HG03378 (cell line): ENCODE measurements around the gene GADL1.

Source experiments
- ATAC-seq: cut with Tn5 transposase; IDR thresholded peaks from one replicate; pipeline ENCODE4 v1.9.1; 2021; ENCODE audit warnings: mild to moderate bottlenecking, moderate library complexity; ENCODE audit not compliant: unreplicated experiment

GADL1 gene, protein sequence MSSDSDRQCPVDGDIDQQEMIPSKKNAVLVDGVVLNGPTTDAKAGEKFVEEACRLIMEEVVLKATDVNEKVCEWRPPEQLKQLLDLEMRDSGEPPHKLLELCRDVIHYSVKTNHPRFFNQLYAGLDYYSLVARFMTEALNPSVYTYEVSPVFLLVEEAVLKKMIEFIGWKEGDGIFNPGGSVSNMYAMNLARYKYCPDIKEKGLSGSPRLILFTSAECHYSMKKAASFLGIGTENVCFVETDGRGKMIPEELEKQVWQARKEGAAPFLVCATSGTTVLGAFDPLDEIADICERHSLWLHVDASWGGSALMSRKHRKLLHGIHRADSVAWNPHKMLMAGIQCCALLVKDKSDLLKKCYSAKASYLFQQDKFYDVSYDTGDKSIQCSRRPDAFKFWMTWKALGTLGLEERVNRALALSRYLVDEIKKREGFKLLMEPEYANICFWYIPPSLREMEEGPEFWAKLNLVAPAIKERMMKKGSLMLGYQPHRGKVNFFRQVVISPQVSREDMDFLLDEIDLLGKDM

DNA sequence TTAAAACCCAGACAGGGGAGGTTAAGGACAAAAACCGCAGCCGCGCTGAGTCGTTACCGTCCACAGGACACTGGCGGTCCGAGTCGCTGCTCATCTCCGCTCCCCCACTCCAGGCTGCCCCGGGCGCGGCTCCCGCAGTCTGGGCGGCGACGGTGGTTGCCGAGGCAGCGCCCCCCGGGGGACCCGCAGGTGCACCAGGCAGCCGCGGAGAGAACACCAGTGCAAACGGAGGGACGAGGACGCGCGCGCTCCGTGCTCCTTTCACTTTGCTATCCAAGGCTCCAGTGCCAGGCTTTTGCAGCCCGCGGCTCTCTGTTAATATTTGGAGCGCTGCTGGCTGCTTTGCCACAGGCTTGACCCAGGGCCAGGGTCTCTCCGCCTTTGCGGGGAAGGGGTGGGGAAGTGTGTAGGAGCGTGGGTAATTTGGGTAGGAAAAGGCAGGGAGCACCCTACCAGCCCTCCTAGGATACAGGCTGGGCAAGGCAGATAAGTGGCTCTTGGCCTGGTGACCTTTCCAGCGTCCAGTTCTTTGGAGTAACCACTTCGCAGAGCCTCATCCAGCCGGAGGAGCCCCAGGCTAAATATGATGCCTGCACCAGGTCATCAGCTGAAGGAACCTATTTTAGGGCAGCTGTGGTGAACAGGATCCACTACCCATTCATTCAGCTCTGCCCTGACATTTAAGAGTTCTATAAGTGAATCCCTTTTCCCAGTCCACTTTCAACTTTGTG lies at the start of gene GADL1:
Gene GADL1, minus strand, starts transcription at position 141 of the 731 bp plus-strand sequence. Its CDS starts 47 bp downstream, at position 94.
- ATAC-seq: no peak

GRCh38 chr3:30944124-30944523 lies 49.7 kb upstream of the GADL1 start:
- ATAC-seq: no peak

- no peak for ATAC-seq
Observed at GRCh38 chr3:30943206-30943605, 48.7 kb upstream of the GADL1 start.

DNA sequence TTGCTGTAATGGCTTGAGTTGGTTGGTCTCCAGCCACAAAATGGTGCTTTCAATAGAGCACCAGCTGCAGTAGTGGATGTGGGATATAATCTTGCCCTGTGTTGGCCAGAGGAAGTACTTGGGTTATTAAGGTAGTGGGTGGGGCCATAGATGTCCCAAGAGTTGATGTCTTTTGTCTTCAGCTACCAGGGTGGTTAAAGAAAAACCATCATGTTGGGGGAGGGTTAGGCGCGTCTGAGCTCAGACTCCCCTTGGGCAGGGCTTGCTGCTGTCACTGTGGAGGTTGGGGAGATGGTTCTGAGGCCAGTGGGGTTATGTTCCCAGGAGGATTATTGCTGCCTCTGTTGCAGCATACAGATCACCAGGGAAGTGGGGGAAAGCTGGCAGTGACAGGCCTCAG lies 46.9 kb upstream of the GADL1 start:
- ATAC-seq: no peak

GRCh38 chr3:30940740-30941139 lies 46.3 kb upstream of the GADL1 start:
- ATAC-seq: no peak

- no peak for ATAC-seq
Observed at GRCh38 chr3:30934208-30934550, 39.7 kb upstream of the GADL1 start.

GRCh38 chr3:30933478-30934207 lies 39.2 kb upstream of the GADL1 start:
- no peak for ATAC-seq

DNA sequence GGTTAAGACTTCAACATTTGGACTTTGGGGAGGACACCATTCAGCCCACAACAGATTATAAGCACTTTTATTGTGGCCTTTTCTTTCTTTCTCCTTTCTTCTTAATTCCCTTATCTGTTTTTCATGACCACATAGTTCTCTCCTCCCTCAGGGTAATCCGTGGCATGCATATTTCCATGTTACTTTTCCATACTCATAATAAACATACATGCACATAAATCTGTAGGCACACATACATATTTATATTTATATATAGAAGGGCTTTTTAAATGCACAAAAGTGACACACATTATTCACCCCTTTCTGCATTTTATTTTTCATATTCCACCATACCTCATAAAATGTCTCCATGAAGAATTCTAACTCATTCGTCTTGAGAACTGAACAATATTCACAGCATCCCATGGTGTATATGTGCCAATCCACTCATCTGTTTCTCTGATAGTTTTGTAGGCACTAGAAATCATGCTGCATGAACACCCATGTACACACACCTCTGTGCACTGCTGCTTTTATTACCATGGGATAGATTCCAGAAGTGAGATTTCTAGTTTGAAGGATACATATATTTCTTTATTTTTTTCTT lies 38.1 kb upstream of the GADL1 start:
- no peak for ATAC-seq

DNA sequence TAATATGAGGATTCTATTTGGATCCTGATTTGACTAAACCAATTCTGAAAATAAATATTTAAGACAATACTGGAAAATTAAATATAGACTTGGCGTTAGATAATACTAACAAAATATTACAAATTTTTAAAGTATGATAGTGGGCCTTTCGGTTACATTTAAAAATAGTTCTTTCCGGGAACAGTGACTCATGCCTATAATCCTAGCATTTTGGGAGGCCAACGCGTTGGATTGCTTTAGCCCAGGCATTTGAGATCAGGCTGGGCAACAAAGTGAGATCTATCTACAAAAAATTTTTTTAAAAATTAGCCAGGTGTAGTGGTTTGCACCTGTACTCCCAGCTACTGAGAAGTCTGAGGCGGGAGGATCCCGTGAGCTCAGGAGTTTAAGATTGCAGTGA lies 30.3 kb upstream of the GADL1 start:
- ATAC-seq: no peak

GRCh38 chr3:30919564-30919963 lies 25.1 kb upstream of the GADL1 start:
- ATAC-seq: no peak

DNA sequence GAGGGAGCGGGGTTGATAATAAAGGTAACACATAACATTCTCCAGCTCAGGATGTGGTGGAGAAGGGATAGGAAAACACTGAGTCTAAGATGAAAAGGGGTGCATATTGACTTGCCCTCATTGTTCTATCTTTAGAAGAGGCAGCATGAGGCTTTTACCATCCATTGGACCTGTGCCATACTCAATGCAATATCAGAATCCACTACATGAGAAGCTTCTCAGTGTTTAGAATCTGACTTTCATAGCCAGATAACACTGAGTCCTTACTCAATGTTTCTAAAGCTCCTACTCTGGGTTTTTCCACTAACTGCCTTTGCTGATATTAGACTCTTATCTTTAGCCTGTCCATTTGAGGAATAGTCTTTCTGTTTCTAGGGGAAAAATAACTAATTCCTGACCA lies 24.3 kb upstream of the GADL1 start:
- no peak for ATAC-seq

DNA sequence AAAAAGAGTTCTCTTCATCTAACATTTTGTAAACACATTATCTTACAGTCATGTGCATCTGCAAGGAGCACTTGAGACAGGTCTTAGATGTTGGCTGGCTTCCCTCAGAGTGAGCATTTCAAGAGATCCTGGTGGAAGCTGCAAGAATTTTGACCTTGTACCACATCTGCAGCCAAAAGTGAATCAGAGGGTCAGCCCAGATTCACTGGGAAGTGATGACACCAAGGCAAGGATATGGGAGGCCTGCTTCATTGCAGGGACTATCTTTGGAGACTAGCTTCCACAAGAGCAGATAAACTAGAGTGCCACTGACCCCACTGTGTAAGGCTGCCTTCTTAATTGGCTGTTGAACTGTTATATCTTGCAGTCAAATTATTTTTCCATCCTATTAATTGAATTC lies 21.3 kb upstream of the GADL1 start:
- no peak for ATAC-seq

DNA sequence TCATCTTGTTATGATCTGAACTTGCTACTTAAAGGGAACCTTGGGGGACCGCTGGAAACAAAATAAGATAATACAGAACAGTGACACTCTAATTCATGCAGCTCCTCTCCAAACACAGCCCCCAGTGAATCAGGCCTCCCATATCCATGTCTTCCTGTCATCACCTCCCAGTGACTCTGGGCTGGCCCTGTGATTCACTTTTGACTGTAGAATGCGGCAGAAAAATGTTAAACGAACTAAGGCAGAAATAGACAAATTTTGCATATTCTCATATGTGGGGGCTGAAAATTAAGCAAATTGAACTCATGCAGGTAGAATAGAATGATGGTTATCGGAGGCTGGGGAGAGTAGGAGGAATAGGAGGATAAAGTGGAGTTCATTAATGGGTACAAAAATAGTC lies 20.2 kb upstream of the GADL1 start:
- no peak for ATAC-seq

DNA sequence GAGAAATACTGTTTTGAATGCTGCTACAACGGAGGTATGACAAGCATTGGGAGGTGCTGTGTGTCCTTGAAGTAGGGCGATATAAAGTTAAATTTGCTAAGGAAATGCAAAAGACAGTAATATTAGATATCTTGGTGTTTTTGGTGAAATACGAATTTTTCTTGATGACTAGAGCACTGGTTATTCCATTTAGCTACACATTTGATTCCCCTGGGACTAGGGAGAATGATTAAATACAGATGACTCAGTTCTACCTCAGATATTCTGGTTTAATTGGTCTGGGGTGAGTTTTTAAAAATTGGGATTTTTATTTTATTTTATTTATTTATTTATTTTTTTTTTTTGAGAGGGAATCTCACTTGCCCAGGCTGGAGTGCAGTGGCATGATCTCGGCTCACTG lies 18.7 kb upstream of the GADL1 start:
- ATAC-seq: no peak

DNA sequence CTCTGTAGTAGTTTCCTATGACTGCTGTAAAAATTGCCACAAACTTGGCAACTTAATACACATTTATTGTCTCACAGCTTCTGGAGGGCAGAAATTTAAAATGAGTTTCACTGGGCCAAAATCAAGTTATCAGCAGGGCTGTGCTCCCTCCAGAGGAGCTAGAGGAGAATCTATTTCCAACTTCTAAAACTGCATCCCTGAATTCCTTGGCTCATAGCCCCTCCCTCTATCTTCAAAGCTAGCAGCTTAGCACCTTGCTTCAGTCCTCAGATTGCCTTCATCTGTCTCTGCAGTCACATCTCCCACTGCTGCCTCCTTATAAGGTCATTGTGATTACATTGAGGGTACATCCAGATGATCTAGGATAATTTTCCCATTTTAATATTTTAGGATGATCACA lies 17.8 kb upstream of the GADL1 start:
- ATAC-seq: no peak

GRCh38 chr3:30908456-30909037 lies 14.1 kb upstream of the GADL1 start:
- no peak for ATAC-seq

DNA sequence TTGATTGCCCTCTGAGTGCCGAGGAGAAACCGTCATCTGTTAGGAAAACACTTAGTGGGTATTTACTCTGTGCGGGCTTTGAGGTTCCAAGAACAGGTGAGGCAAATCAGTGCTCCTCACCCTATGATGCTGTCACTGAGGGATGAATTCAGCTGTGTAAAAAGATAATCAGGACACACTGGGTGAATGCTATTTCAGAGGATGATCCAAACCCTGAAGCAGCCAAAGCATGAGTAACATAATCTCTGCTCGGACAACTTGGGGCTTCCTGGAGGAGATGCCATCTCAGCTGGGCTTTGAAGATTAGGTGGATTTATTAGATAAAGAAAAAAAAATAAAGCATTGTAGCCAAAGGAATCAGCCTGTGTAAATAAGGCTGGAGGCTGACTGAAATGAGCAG lies 10.5 kb upstream of the GADL1 start:
- ATAC-seq: no peak

- no peak for ATAC-seq
Observed at GRCh38 chr3:30895329-30895728, 868 bp upstream of the GADL1 start.

DNA sequence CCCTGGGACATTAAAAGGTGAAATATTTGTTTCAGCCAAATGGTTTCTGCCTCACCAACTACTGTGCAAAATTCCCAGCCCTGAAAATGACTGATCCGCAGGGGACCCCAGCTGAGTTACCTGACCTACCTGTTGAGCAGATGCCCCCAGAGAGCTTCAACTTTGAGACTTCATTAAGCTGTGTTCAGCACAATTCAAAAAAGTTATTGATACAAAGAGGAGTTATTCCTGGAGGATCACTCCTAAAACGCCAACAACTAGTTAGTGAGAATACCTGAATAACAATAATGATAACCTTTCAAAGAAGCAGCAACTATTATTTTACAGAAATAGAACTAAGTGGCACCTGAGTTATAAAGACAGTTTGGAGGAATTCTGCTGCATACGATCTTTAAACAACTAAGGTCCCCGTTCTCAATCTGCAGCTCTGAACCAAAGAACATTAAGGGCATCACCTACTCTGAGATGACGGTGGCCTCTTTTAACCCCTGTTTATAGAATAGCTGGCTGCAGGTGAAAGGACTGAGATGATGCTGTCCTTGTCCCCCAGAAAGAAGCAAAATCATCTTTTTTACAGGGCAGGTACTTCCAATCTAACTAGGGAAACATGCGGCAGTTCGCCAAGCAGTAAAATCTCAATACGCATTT lies 659 bp downstream of the GADL1 start:
- no peak for ATAC-seq

GRCh38 chr3:30890907-30891306 lies 3.6 kb downstream of the GADL1 start:
- no peak for ATAC-seq
